ENCODE measurements around the gene MFAP1. TPM values are rescaled to one million over a fixed set of nuclear protein-coding genes. Genes with fewer than 3 reads are reported as not detected.
A peak's percentile ranks its signal among the peaks of the same experiment; 100 is the strongest.
"Not testable (repeated sequence)": the region's sequence is repeated elsewhere in the genome, so short reads cannot be mapped to it uniquely, and the experiment has no call there.

MFAP1 gene
- total RNA-seq, 1 donor from 2014 or later, result 29.2 TPM

- Mint-ChIP-seq H3K9me3 (ENCODE audit: unreplicated experiment) (peaks cover 5% of the 10 kb centered on the region), H3K36me3 (ENCODE audit: unreplicated experiment) (no peaks in the 10 kb centered on the region), H3K4me3 (ENCODE audit: unreplicated experiment) (peak overlapping the region; percentile 63), H3K4me1 (ENCODE audit: low read depth, unreplicated experiment) (no peaks in the 10 kb centered on the region), H3K27me3 (ENCODE audit: unreplicated experiment) (peaks cover 4% of the 10 kb centered on the region), H3K27ac (ENCODE audit: unreplicated experiment) (no peak overlapping the region)
- no peak for TF ChIP-seq CTCF (IDR thresholded peaks at IDR 0.05; ENCODE audit: partially characterized antibody, unreplicated experiment)
- DNase-seq, result no peak
Observed at GRCh38 chr15:43828061-43828657, 3.7 kb upstream of the MFAP1 start.

DNA sequence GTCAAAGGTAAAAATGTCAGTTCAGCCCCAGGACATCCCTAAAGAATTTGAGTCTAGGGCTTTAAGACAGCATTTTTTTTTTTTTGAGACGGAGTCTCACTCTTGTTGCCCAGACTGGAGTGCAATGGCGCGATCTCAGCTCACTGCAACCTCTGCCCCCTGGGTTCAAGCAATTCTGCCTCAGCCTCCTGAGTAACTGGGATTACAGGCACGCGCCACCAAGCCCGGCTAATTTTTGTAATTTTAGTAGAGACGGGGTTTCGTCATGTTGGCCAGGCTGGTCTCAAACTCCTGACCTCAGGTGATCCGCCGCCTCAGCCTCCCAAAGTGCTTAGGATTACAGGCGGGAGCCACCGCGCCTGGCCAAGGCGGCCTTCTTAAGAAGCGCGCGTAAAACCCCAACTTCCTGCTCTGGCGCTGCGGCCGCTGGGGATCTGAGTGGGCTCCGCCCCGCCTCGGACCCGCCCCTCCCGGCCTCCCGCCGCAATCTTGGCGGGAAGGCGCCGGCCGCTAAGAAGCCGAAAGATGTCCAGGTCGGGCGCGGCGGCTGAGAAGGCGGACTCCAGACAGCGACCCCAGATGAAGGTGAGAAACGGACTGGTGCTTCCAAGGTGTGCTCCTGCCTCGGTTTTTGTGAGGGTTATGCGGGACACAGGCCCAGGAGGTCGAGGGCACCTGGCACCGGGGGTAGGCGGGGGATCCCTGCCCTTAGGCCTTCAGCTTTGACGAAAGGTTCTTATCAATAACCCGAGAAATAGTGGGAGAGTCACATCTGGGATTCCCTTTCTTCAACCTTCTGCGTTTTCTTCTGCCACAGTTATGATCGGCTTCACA is 2.2 kb upstream of the MFAP1 start, which contains the start of gene WDR76:
WDR76 (plus strand) TSS at position 495 of the 834 bp plus-strand sequence; CDS start at position 526, 31 bp downstream.
- peak; percentile 70 for DNase-seq
- no peak within 1 kb of the TSS for H3K27ac Mint-ChIP-seq (ENCODE audit: unreplicated experiment)
- H3K4me1 Mint-ChIP-seq (ENCODE audit: low read depth, unreplicated experiment), result no peaks in the 10 kb centered on the region
- H3K36me3 Mint-ChIP-seq (ENCODE audit: unreplicated experiment), result no peaks in the 10 kb centered on the region
- H3K9me3 Mint-ChIP-seq (ENCODE audit: unreplicated experiment), result peaks cover 5% of the 10 kb centered on the region
- peaks cover 4% of the 10 kb centered on the region for H3K27me3 Mint-ChIP-seq (ENCODE audit: unreplicated experiment)
- no peak for TF ChIP-seq CTCF (IDR thresholded peaks at IDR 0.05; ENCODE audit: partially characterized antibody, unreplicated experiment)
- H3K4me3 Mint-ChIP-seq (ENCODE audit: unreplicated experiment), result peak within 1 kb of the TSS; percentile 83

- no peaks in the 10 kb centered on the region for H3K36me3 Mint-ChIP-seq (ENCODE audit: unreplicated experiment)
- H3K4me1 Mint-ChIP-seq (ENCODE audit: low read depth, unreplicated experiment), result no peaks in the 10 kb centered on the region
- no peak overlapping the region for H3K27ac Mint-ChIP-seq (ENCODE audit: unreplicated experiment)
- H3K9me3 Mint-ChIP-seq (ENCODE audit: unreplicated experiment), result peaks cover 5% of the 10 kb centered on the region
- peak overlapping the region; percentile 49 for H3K4me3 Mint-ChIP-seq (ENCODE audit: unreplicated experiment)
- DNase-seq, result no peak
- no peak for TF ChIP-seq CTCF (IDR thresholded peaks at IDR 0.05; ENCODE audit: partially characterized antibody, unreplicated experiment)
- peaks cover 2% of the 10 kb centered on the region for H3K27me3 Mint-ChIP-seq (ENCODE audit: unreplicated experiment)
Observed at GRCh38 chr15:43826029-43826507, 1.6 kb upstream of the MFAP1 start.

DNA sequence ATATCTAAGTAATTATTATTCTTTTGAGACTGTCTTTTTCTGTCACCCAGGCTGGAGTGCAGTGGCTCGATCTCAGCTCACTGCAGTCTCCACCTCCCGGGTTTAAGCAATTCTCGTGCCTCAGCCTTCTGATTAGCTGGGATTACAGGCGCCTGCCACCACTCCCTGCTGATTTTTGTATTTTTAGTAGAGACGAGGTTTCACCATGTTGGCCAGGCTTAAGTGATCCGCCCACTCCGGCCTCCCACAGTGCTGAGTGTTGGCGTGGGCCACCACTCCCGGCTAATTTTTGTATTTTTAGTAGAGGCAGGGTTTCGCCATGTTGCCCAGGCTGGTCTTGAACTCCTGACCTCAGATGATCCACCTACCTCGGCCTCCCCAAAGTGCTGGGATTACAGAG is 815 bp upstream of the MFAP1 start:
- H3K9me3 Mint-ChIP-seq (ENCODE audit: unreplicated experiment); H3K27me3 Mint-ChIP-seq (ENCODE audit: unreplicated experiment); H3K36me3 Mint-ChIP-seq (ENCODE audit: unreplicated experiment); H3K27ac Mint-ChIP-seq (ENCODE audit: unreplicated experiment); H3K4me3 Mint-ChIP-seq (ENCODE audit: unreplicated experiment); H3K4me1 Mint-ChIP-seq (ENCODE audit: low read depth, unreplicated experiment); DNase-seq: not testable (repeated sequence)

GRCh38 chr15:43821505-43821904 is 3.0 kb downstream of the MFAP1 start:
- H3K27me3 Mint-ChIP-seq (ENCODE audit: unreplicated experiment), result peaks cover 2% of the 10 kb centered on the region
- H3K4me1 Mint-ChIP-seq (ENCODE audit: low read depth, unreplicated experiment), result no peaks in the 10 kb centered on the region
- no peak overlapping the region for H3K27ac Mint-ChIP-seq (ENCODE audit: unreplicated experiment)
- TF ChIP-seq CTCF (IDR thresholded peaks at IDR 0.05; ENCODE audit: partially characterized antibody, unreplicated experiment), result no peak
- no peak for DNase-seq
- no peak overlapping the region for H3K4me3 Mint-ChIP-seq (ENCODE audit: unreplicated experiment)
- no peaks in the 10 kb centered on the region for H3K36me3 Mint-ChIP-seq (ENCODE audit: unreplicated experiment)
- peaks cover 5% of the 10 kb centered on the region for H3K9me3 Mint-ChIP-seq (ENCODE audit: unreplicated experiment)

DNA sequence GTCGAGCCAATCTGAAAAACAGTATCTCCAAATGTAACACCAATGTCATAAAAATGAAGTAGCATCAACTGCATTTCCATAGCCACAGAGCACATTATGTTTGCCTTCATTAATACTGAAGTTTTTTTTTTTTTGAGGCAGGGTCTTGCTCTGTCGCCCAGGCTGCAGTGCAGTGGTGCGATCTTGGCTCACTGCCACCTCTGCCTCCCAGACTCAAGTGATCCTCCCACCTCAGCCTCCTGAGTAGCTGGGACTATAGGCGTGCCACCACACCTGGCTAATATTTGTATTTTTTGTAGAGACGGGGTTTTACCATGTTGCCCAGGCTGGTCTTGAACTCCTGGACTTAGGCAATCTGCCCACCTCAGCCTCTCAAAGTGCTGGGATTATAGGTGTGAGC is 9.4 kb downstream of the MFAP1 start:
- DNase-seq; H3K36me3 Mint-ChIP-seq (ENCODE audit: unreplicated experiment); H3K27ac Mint-ChIP-seq (ENCODE audit: unreplicated experiment); H3K27me3 Mint-ChIP-seq (ENCODE audit: unreplicated experiment); H3K9me3 Mint-ChIP-seq (ENCODE audit: unreplicated experiment); H3K4me1 Mint-ChIP-seq (ENCODE audit: low read depth, unreplicated experiment): not testable (repeated sequence)
- peak overlapping the region; percentile 7 for H3K4me3 Mint-ChIP-seq (ENCODE audit: unreplicated experiment)

Data from glutamatergic neuron (in vitro differentiated cells).